WTC11 (cell line): ENCODE results near the gene FBLN2. TPM values are rescaled to one million over a fixed set of nuclear protein-coding genes. Genes with fewer than 3 reads are reported as not detected.

Experiments
- ATAC-seq: fragments of 200-7000 bp; cut with Tn5 transposase; 2 replicates; pipeline ENCODE4 v1.10.0; 2021; ENCODE audit warnings: mild to moderate bottlenecking, moderate library complexity
- CTCF ChIA-PET: fragments of 300-600 bp; sonication (Branson Sonifier 250); formaldehyde crosslinking; loops from one replicate; lab custom pipeline; 2021; ENCODE audit warnings: antibody characterized with exemption; lab: Charles Lee
- POLR2A ChIA-PET: fragments of 350-600 bp; sonication (Branson Sonifier 250); formaldehyde crosslinking; loops from one replicate; lab custom pipeline; 2021; ENCODE audit warnings: antibody characterized with exemption; lab: Charles Lee
- DNase-seq: peaks from one replicate; pipeline ENCODE4 v3.0.0; 2021; ENCODE audit warnings: low spot score
- H3K27ac Mint-ChIP-seq: 2 replicates; pipeline ENCODE4 v1.8.0; 2021; ENCODE audit warnings: mixed read lengths
- H3K27me3 Mint-ChIP-seq: 2 replicates; pipeline ENCODE4 v1.8.0; 2021; ENCODE audit warnings: low read depth, mild to moderate bottlenecking, moderate library complexity, mixed read lengths
- H3K36me3 Mint-ChIP-seq: 2 replicates; pipeline ENCODE4 v1.8.0; 2021; ENCODE audit warnings: mixed read lengths
- H3K4me1 Mint-ChIP-seq: 2 replicates; pipeline ENCODE4 v1.8.0; 2022; ENCODE audit warnings: mixed read lengths
- H3K4me3 Mint-ChIP-seq: 2 replicates; pipeline ENCODE4 v1.8.0; 2021; ENCODE audit warnings: mild to moderate bottlenecking, moderate library complexity, mixed read lengths
- H3K9me3 Mint-ChIP-seq: 2 replicates; pipeline ENCODE4 v1.8.0; 2021; ENCODE audit warnings: mixed read lengths
- AFF4 ChIP-seq: sonication (generic); formaldehyde crosslinking; IDR thresholded peaks from 2 replicates; pipeline ENCODE4 v1.8.1; 2023; ENCODE audit warnings: mild to moderate bottlenecking, missing genetic modification reagents, borderline replicate concordance
- ATF1 ChIP-seq: sonication (generic); formaldehyde crosslinking; IDR thresholded peaks from 2 replicates; pipeline ENCODE4 v1.8.1; 2023; ENCODE audit warnings: mild to moderate bottlenecking, moderate library complexity, missing genetic modification reagents
- ATF3 ChIP-seq: sonication (generic); formaldehyde crosslinking; conservative IDR thresholded peaks from 2 replicates; pipeline ENCODE4 v1.8.1; 2022; ENCODE audit warnings: mild to moderate bottlenecking, missing genetic modification reagents
- CREB1 ChIP-seq: sonication (generic); formaldehyde crosslinking; IDR thresholded peaks from 2 replicates; pipeline ENCODE4 v1.8.0; 2023; ENCODE audit warnings: mild to moderate bottlenecking, missing genetic modification reagents
- E2F4 ChIP-seq: sonication (generic); formaldehyde crosslinking; IDR thresholded peaks from 2 replicates; pipeline ENCODE4 v1.8.1; 2022; ENCODE audit warnings: low read depth, mild to moderate bottlenecking, moderate library complexity, missing genetic modification reagents, borderline replicate concordance
- EMX1 ChIP-seq: fragments of 250-450 bp; sonication (Bioruptor Pico); IDR thresholded peaks from 2 replicates; pipeline ENCODE4 v1.8.0; 2021; ENCODE audit warnings: mild to moderate bottlenecking
- FOXP1 ChIP-seq: sonication (generic); formaldehyde crosslinking; IDR thresholded peaks from 2 replicates; pipeline ENCODE4 v1.8.0; 2022; ENCODE audit warnings: missing genetic modification reagents, mild to moderate bottlenecking, moderate library complexity, borderline replicate concordance
- GRHL2 ChIP-seq: fragments of 250-450 bp; sonication (Bioruptor Pico); IDR thresholded peaks from 2 replicates; pipeline ENCODE4 v1.8.0; 2022; ENCODE audit warnings: mild to moderate bottlenecking, moderate library complexity; ENCODE audit not compliant: insufficient replicate concordance, severe bottlenecking
- IRF1 ChIP-seq: sonication (generic); formaldehyde crosslinking; IDR thresholded peaks from 2 replicates; pipeline ENCODE4 v1.8.0; 2023; ENCODE audit warnings: missing genetic modification reagents
- KAT7 ChIP-seq: sonication (generic); formaldehyde crosslinking; IDR thresholded peaks from 2 replicates; pipeline ENCODE4 v1.8.1; 2023; ENCODE audit warnings: missing genetic modification reagents, mild to moderate bottlenecking, borderline replicate concordance
- MYBL2 ChIP-seq: sonication (generic); formaldehyde crosslinking; IDR thresholded peaks from 2 replicates; pipeline ENCODE4 v1.8.1; 2023; ENCODE audit warnings: mild to moderate bottlenecking, moderate library complexity, missing genetic modification reagents
- RELA ChIP-seq: sonication (generic); formaldehyde crosslinking; IDR thresholded peaks from 2 replicates; pipeline ENCODE4 v1.8.1; 2022; ENCODE audit warnings: missing genetic modification reagents, mild to moderate bottlenecking, borderline replicate concordance
- RORB ChIP-seq: fragments of 250-450 bp; sonication (Bioruptor Pico); IDR thresholded peaks from 2 replicates; pipeline ENCODE4 v1.9.0; 2021; ENCODE audit warnings: mild to moderate bottlenecking
- TEAD1 ChIP-seq: sonication (generic); formaldehyde crosslinking; IDR thresholded peaks from 2 replicates; pipeline ENCODE4 v1.8.0; 2022; ENCODE audit warnings: mild to moderate bottlenecking, missing genetic modification reagents
- TP53 ChIP-seq: sonication (generic); formaldehyde crosslinking; IDR thresholded peaks from 2 replicates; pipeline ENCODE4 v1.8.1; 2023; ENCODE audit warnings: mild to moderate bottlenecking, missing genetic modification reagents
- ZMAT4 ChIP-seq: fragments of 250-450 bp; sonication (Bioruptor Pico); IDR thresholded peaks from 2 replicates; pipeline ENCODE4 v1.9.0; 2021; ENCODE audit warnings: mild to moderate bottlenecking
- ZNF138 ChIP-seq: sonication (generic); formaldehyde crosslinking; conservative IDR thresholded peaks from 2 replicates; pipeline ENCODE4 v1.8.1; 2022; ENCODE audit warnings: mild to moderate bottlenecking, moderate library complexity, missing genetic modification reagents
- ZNF263 ChIP-seq: sonication (generic); formaldehyde crosslinking; IDR thresholded peaks from 2 replicates; pipeline ENCODE4 v1.8.1; 2022; ENCODE audit warnings: low read depth, mild to moderate bottlenecking, moderate library complexity, missing genetic modification reagents
- ZNF425 ChIP-seq: fragments of 250-450 bp; sonication (Bioruptor Pico); conservative IDR thresholded peaks from 2 replicates; pipeline ENCODE4 v1.9.0; 2021; ENCODE audit warnings: mild to moderate bottlenecking
- ZNF512 ChIP-seq: sonication (generic); formaldehyde crosslinking; IDR thresholded peaks from 2 replicates; pipeline ENCODE4 v1.8.1; 2022; ENCODE audit warnings: missing genetic modification reagents, borderline replicate concordance
- ZNF671 ChIP-seq: fragments of 250-450 bp; sonication (Bioruptor Pico); IDR thresholded peaks from 2 replicates; pipeline ENCODE4 v1.8.0; 2021; ENCODE audit warnings: mild to moderate bottlenecking
- total RNA-seq: library from RNA; stranded (reverse); gene quantifications from 3 replicates; pipeline ENCODE4 v1.2.3, GENCODE V29; 2021

FBLN2 gene
- total RNA-seq, 1 experiment from 2014 or later: 20.7 TPM

GRCh38 chr3:13642597-13642996 lies 93.7 kb downstream of the FBLN2 start:
- ChIA-PET CTCF (interaction anchor here (0.6 to 1.5 kb wide), 6 partner anchors 15 to 966 kb away, joined by 3 to 7 read pairs (median 3); no protein-coding TSS in a partner anchor), POLR2A (no interaction called here)
- no peaks in the 10 kb centered on the region for H3K4me1 Mint-ChIP-seq
- DNase-seq (no peak), ATAC-seq (no peak)
- H3K36me3 Mint-ChIP-seq: no peaks in the 10 kb centered on the region
- H3K27me3 Mint-ChIP-seq: no peaks in the 10 kb centered on the region; the same call in 1 of the 2 replicates
- H3K9me3 Mint-ChIP-seq: no peaks in the 10 kb centered on the region
- no peak overlapping the region for H3K27ac Mint-ChIP-seq
- H3K4me3 Mint-ChIP-seq: no peak overlapping the region
- TF ChIP-seq TEAD1 (CRISPR knock-in tag) (no peak), ATF3 (CRISPR knock-in tag) (no peak), ZNF671 (CRISPR knock-in tag) (no peak), RELA (no peak), ZNF263 (CRISPR knock-in tag) (no peak), ZMAT4 (no peak), RORB (no peak), KAT7 (CRISPR knock-in tag) (no peak), GRHL2 (CRISPR knock-in tag) (no peak), ZNF512 (no peak), ZNF138 (CRISPR knock-in tag) (no peak), CREB1 (CRISPR knock-in tag) (no peak), EMX1 (no peak), E2F4 (CRISPR knock-in tag) (no peak), ZNF425 (no peak), IRF1 (CRISPR knock-in tag) (no peak), ATF1 (CRISPR knock-in tag) (no peak)

GRCh38 chr3:13644341-13645117 lies 95.6 kb downstream of the FBLN2 start:
- ATAC-seq (no peak), DNase-seq (no peak)
- Mint-ChIP-seq H3K36me3 (no peaks in the 10 kb centered on the region), H3K4me1 (peaks cover 12% of the 10 kb centered on the region), H3K4me3 (no peak overlapping the region), H3K27me3 (no peaks in the 10 kb centered on the region), H3K9me3 (no peaks in the 10 kb centered on the region), H3K27ac (no peak overlapping the region)
- ChIA-PET CTCF (interaction anchor here (0.5 to 10.6 kb wide), 7 partner anchors 13 to 236 kb away, joined by 3 to 290 read pairs (median 4); partner anchors contain the start of gene WNT7A), POLR2A (no interaction called here)
- TF ChIP-seq MYBL2 (CRISPR knock-in tag) (no peak), TP53 (CRISPR knock-in tag) (no peak), FOXP1 (CRISPR knock-in tag) (no peak), IRF1 (CRISPR knock-in tag) (no peak), AFF4 (CRISPR knock-in tag) (no peak)
